RWPE2 (cell line): ENCODE measurements around the gene TXNDC11.

Experiments used
- ATAC-seq: fragments of 200-7000 bp; cut with Tn5 transposase; 3 replicates; pipeline ENCODE4 v1.9.1; 2021; ENCODE audit warnings: low read depth
- DNase-seq: peaks from one replicate; pipeline ENCODE4 v3.0.0-alpha.2; 2020; ENCODE audit warnings: low spot score
- H3K27ac ChIP-seq: fragments of 450-650 bp; 2 replicates; pipeline ENCODE4 v1.5.1; 2017; ENCODE audit warnings: mild to moderate bottlenecking; ENCODE audit not compliant: poor library complexity, severe bottlenecking
- H3K27me3 ChIP-seq: fragments of 250-450 bp; sonication (Bioruptor Pico); 2 replicates; pipeline ENCODE4 v1.5.1; 2021; ENCODE audit warnings: mild to moderate bottlenecking, moderate library complexity; ENCODE audit not compliant: insufficient read depth, poor library complexity, severe bottlenecking
- H3K36me3 ChIP-seq: fragments of 250-450 bp; sonication (Bioruptor Pico); 2 replicates; pipeline ENCODE4 v1.5.1; 2020; ENCODE audit warnings: low read depth, mild to moderate bottlenecking, moderate library complexity
- H3K4me1 ChIP-seq: fragments of 250-450 bp; sonication (Bioruptor Pico); 2 replicates; pipeline ENCODE4 v1.5.1; 2021; ENCODE audit warnings: mild to moderate bottlenecking, moderate library complexity; ENCODE audit not compliant: insufficient read depth, poor library complexity, severe bottlenecking
- H3K4me3 ChIP-seq: fragments of 250-450 bp; sonication (Bioruptor Pico); 2 replicates; pipeline ENCODE4 v1.5.1; 2021; ENCODE audit warnings: mild to moderate bottlenecking, moderate library complexity; ENCODE audit not compliant: severe bottlenecking
- H3K9me3 ChIP-seq: fragments of 250-450 bp; sonication (Bioruptor Pico); 2 replicates; pipeline ENCODE4 v1.5.1; 2021; ENCODE audit warnings: mild to moderate bottlenecking, moderate library complexity; ENCODE audit not compliant: severe bottlenecking
- CTCF ChIP-seq: fragments of 450-650 bp; IDR thresholded peaks from one replicate; pipeline ENCODE4 v1.5.1; 2017; ENCODE audit warnings: mild to moderate bottlenecking, moderate library complexity; ENCODE audit not compliant: poor library complexity, severe bottlenecking

TXNDC11 gene

DNA sequence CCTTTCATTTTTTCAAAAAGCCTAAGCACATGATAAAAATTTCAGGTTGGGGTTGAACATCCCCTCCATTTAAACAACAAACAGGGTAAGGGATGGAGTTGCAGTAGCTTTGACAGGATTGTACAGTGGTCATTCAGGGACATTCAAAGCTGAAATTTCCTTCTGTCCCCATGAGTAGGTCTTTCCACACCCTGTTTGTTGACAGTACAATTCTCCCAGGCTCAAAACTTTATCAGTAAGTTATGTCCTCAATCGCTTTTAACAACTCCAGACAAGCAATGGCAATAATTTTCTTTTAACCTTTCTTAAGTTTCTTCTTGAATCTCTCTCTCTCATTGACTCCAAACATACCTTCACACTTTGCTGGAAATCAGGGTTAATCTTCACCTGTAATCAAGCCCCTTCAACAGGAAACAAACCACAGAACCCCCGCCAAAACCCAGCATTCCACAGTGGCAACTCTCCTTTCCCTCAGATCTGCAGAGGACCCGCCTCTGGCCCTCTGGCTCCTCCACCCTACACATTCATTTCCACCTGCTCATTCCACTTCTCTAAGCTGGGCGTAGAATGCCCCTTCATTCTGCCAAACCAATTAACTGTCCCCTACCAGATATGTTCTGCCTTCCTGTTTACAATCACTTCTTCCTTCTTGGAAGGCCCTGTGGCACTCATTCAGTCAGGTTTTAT, 20.7 kb downstream of the TXNDC11 start:
- H3K27ac ChIP-seq = no peak overlapping the region
- no peaks in the 10 kb centered on the region for H3K27me3 ChIP-seq
- ATAC-seq (no peak), DNase-seq (no peak)
- H3K36me3 ChIP-seq = peaks cover 87% of the 10 kb centered on the region
- H3K4me3 ChIP-seq = no peak overlapping the region
- no peaks in the 10 kb centered on the region for H3K9me3 ChIP-seq
- H3K4me1 ChIP-seq = no peaks in the 10 kb centered on the region
- TF ChIP-seq CTCF = no peak

- H3K36me3 ChIP-seq = peaks cover 86% of the 10 kb centered on the region
Observed at GRCh38 chr16:11719762-11720161, 22.9 kb downstream of the TXNDC11 start.

DNA sequence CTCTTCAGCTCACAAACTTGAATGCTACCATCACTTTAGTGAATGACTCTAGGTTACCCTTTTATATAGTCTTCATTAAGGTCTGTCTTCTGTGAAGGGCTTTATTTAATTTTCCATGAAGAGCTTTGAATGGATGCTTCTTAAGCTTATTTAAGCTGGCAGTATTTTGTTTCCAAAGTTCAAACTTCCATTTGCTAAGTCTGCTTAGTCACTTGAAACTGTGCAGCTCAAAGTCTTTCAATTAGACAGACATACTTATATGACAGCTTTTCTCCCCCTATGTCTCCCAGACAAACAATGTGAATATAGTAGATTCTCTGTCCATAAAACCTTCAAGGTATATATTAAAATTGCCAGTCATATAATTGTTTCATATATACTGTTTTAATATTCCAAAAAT, 23.5 kb downstream of the TXNDC11 start:
- no peaks in the 10 kb centered on the region for H3K9me3 ChIP-seq
- ATAC-seq (no peak), DNase-seq (no peak)
- peaks cover 83% of the 10 kb centered on the region for H3K36me3 ChIP-seq
- no peak overlapping the region for H3K27ac ChIP-seq
- H3K27me3 ChIP-seq = no peaks in the 10 kb centered on the region
- no peak overlapping the region for H3K4me3 ChIP-seq
- no peak for TF ChIP-seq CTCF
- no peaks in the 10 kb centered on the region for H3K4me1 ChIP-seq

More at GRCh38 chr16:11719762-11720161, 22.9 kb downstream of the TXNDC11 start:
- H3K9me3 ChIP-seq = no peaks in the 10 kb centered on the region
- TF ChIP-seq CTCF = no peak
- no peaks in the 10 kb centered on the region for H3K27me3 ChIP-seq
- no peak overlapping the region for H3K4me3 ChIP-seq
- no peaks in the 10 kb centered on the region for H3K4me1 ChIP-seq
- no peak overlapping the region for H3K27ac ChIP-seq
- ATAC-seq (no peak), DNase-seq (no peak)

- no peak overlapping the region for H3K4me3 ChIP-seq
- no peak for DNase-seq
- H3K4me1 ChIP-seq = no peaks in the 10 kb centered on the region
- H3K9me3 ChIP-seq = no peaks in the 10 kb centered on the region
- H3K36me3 ChIP-seq = peaks cover 78% of the 10 kb centered on the region
- H3K27ac ChIP-seq = no peak overlapping the region
- H3K27me3 ChIP-seq = no peaks in the 10 kb centered on the region
- no peak for ATAC-seq
- TF ChIP-seq CTCF = no peak
Observed at GRCh38 chr16:11717811-11718210, 24.8 kb downstream of the TXNDC11 start.

- Histone ChIP-seq H3K4me1 (no peaks in the 10 kb centered on the region), H3K27ac (no peak overlapping the region), H3K27me3 (no peaks in the 10 kb centered on the region), H3K9me3 (no peaks in the 10 kb centered on the region), H3K4me3 (no peak overlapping the region), H3K36me3 (peaks cover 77% of the 10 kb centered on the region)
- DNase-seq (no peak), ATAC-seq (no peak)
- no peak for TF ChIP-seq CTCF
Observed at GRCh38 chr16:11716336-11716735, 26.3 kb downstream of the TXNDC11 start.
